H9 (cell line): ENCODE data around the gene HSFX4. TPM values are rescaled to one million over a fixed set of nuclear protein-coding genes. Genes with fewer than 3 reads are reported as not detected.

Experiments used
- DNase-seq: peaks from one replicate; pipeline ENCODE4 v3.0.0-alpha.2; 2017
- H2AFZ ChIP-seq: one replicate; pipeline ENCODE4 v1.6.1; 2013; ENCODE audit warnings: mild to moderate bottlenecking, low read length, control low read depth, moderate library complexity
- H2AK5ac ChIP-seq: 2 replicates; pipeline ENCODE4 v1.6.1; 2013; ENCODE audit warnings: low read length, control low read depth, mixed read lengths; ENCODE audit not compliant: insufficient read length
- H2BK120ac ChIP-seq: one replicate; pipeline ENCODE4 v1.6.1; 2013; ENCODE audit warnings: low read depth, mild to moderate bottlenecking, low read length, control low read depth, inconsistent platforms; ENCODE audit not compliant: poor library complexity, severe bottlenecking
- H2BK12ac ChIP-seq: 2 replicates; pipeline ENCODE4 v1.6.1; 2013; ENCODE audit warnings: low read length, control low read depth, mixed read lengths, low read depth; ENCODE audit not compliant: insufficient read length
- H2BK15ac ChIP-seq: 2 replicates; pipeline ENCODE4 v1.6.1; 2013; ENCODE audit warnings: low read depth, low read length, control low read depth
- H2BK20ac ChIP-seq: one replicate; pipeline ENCODE4 v1.6.1; 2013; ENCODE audit warnings: low read depth, mild to moderate bottlenecking, low read length, control low read depth, inconsistent platforms; ENCODE audit not compliant: poor library complexity, severe bottlenecking
- H2BK5ac ChIP-seq: 2 replicates; pipeline ENCODE4 v1.6.1; 2013; ENCODE audit warnings: low read length, control low read depth, mixed read lengths; ENCODE audit not compliant: insufficient read length
- H3K14ac ChIP-seq: 2 replicates; pipeline ENCODE4 v1.6.1; 2013; ENCODE audit warnings: low read length, control low read depth; ENCODE audit not compliant: insufficient read depth
- H3K18ac ChIP-seq: 2 replicates; pipeline ENCODE4 v1.6.1; 2013; ENCODE audit warnings: low read depth, mild to moderate bottlenecking, mixed read lengths, low read length, control low read depth; ENCODE audit not compliant: insufficient read length
- H3K23ac ChIP-seq: 2 replicates; pipeline ENCODE4 v1.6.1; 2013; ENCODE audit warnings: low read length, control low read depth, mixed read lengths, low read depth; ENCODE audit not compliant: insufficient read length
- H3K23me2 ChIP-seq: 2 replicates; pipeline ENCODE4 v1.6.1; 2013; ENCODE audit warnings: low read depth, mild to moderate bottlenecking, mixed read lengths, low read length, control low read depth; ENCODE audit not compliant: insufficient read length, poor library complexity, severe bottlenecking
- H3K27ac ChIP-seq: 2 replicates; pipeline ENCODE4 v1.5.1; 2013; ENCODE audit warnings: low read length, control low read depth, mixed read lengths, low read depth; ENCODE audit not compliant: insufficient read length
- H3K27me3 ChIP-seq: 2 replicates; pipeline ENCODE4 v1.6.1; 2013; ENCODE audit warnings: low read length, control low read depth, inconsistent platforms; ENCODE audit not compliant: insufficient read depth
- H3K4ac ChIP-seq: 2 replicates; pipeline ENCODE4 v1.6.1; 2013; ENCODE audit warnings: low read depth, mild to moderate bottlenecking, control low read depth, inconsistent platforms, low read length, moderate library complexity
- H3K4me1 ChIP-seq: 2 replicates; pipeline ENCODE4 v1.6.1; 2013; ENCODE audit warnings: low read length, control low read depth, inconsistent platforms; ENCODE audit not compliant: insufficient read depth
- H3K4me2 ChIP-seq: 2 replicates; pipeline ENCODE4 v1.6.1; 2013; ENCODE audit warnings: low read length, control low read depth, mixed read lengths; ENCODE audit not compliant: insufficient read length, insufficient read depth
- H3K56ac ChIP-seq: 2 replicates; pipeline ENCODE4 v1.6.1; 2013; ENCODE audit warnings: low read depth, mild to moderate bottlenecking, mixed read lengths, low read length, control low read depth; ENCODE audit not compliant: insufficient read length
- H3K79me1 ChIP-seq: 2 replicates; pipeline ENCODE4 v1.6.1; 2013; ENCODE audit warnings: low read depth, mild to moderate bottlenecking, moderate library complexity, low read length, control low read depth, inconsistent platforms; ENCODE audit not compliant: insufficient read depth, poor library complexity, severe bottlenecking
- H3K79me2 ChIP-seq: 2 replicates; pipeline ENCODE4 v1.6.1; 2013; ENCODE audit warnings: low read length, control low read depth, inconsistent platforms; ENCODE audit not compliant: insufficient read depth
- H3K9ac ChIP-seq: 2 replicates; pipeline ENCODE4 v1.6.1; 2013; ENCODE audit warnings: low read length, control low read depth, mixed read lengths; ENCODE audit not compliant: insufficient read length; ENCODE audit errors: extremely low read depth
- H3K9me3 ChIP-seq: one replicate; pipeline ENCODE4 v1.6.1; 2013; ENCODE audit warnings: low read depth, low read length, inconsistent platforms; ENCODE audit not compliant: control insufficient read depth
- H3T11ph ChIP-seq: one replicate; pipeline ENCODE4 v1.6.1; 2013; ENCODE audit warnings: mild to moderate bottlenecking, low read length, control low read depth, inconsistent platforms
- H4K20me1 ChIP-seq: one replicate; pipeline ENCODE4 v1.6.1; 2013; ENCODE audit not compliant: control insufficient read depth, insufficient read length, insufficient read depth
- H4K5ac ChIP-seq: 2 replicates; pipeline ENCODE4 v1.6.1; 2013; ENCODE audit warnings: low read depth, mild to moderate bottlenecking, mixed read lengths, low read length, control low read depth; ENCODE audit not compliant: insufficient read length
- H4K8ac ChIP-seq: replicated peaks from 2 replicates; pipeline ENCODE4 v1.6.1; 2013; ENCODE audit warnings: low read length, control low read depth, mixed read lengths, low read depth; ENCODE audit not compliant: insufficient read length
- H4K91ac ChIP-seq: 2 replicates; pipeline ENCODE4 v1.6.1; 2013; ENCODE audit warnings: low read depth, mild to moderate bottlenecking, moderate library complexity, mixed read lengths, low read length, control low read depth; ENCODE audit not compliant: insufficient read length
- H3K27ac Mint-ChIP-seq, 3 experiments: 2 replicates in 2 of 3; 3 replicates in 1 of 3; pipeline ENCODE4 v1.8.0; 2020 to 2021; ENCODE audit warnings: mixed read lengths in 3 of 3, mild to moderate bottlenecking in 1 of 3, moderate library complexity in 1 of 3
- H3K27me3 Mint-ChIP-seq: 2 replicates; pipeline ENCODE4 v1.8.0; 2021; ENCODE audit warnings: low read depth, mild to moderate bottlenecking, moderate library complexity, mixed read lengths
- H3K36me3 Mint-ChIP-seq, 3 experiments: 2 replicates in 2 of 3; 3 replicates in 1 of 3; pipeline ENCODE4 v1.8.0; 2020 to 2021; ENCODE audit warnings: low read depth in 3 of 3, mixed read lengths in 3 of 3; ENCODE audit not compliant: insufficient read depth in 1 of 3
- H3K4me1 Mint-ChIP-seq, 2 experiments: 2 replicates each; pipeline ENCODE4 v1.8.0; 2020; ENCODE audit warnings: mixed read lengths in 2 of 2
- H3K4me3 Mint-ChIP-seq, 2 experiments: 2 replicates in 1 of 2; 3 replicates in 1 of 2; pipeline ENCODE4 v1.8.0; 2020 to 2021; ENCODE audit warnings: mild to moderate bottlenecking in 2 of 2, mixed read lengths in 2 of 2, moderate library complexity in 1 of 2
- H3K9me3 Mint-ChIP-seq, 2 experiments: 2 replicates in 1 of 2; 3 replicates in 1 of 2; pipeline ENCODE4 v1.8.0; 2020; ENCODE audit warnings: mild to moderate bottlenecking in 2 of 2, mixed read lengths in 2 of 2, moderate library complexity in 1 of 2
- total RNA-seq: library from RNA; stranded (reverse); gene quantifications from 2 replicates; pipeline ENCODE4 v1.2.1, GENCODE V29; 2021
- TF ChIP-seq, protein P1 (sequence below): fragments of 200-600 bp; sonication (generic); conservative IDR thresholded peaks from 3 replicates; pipeline ENCODE4 v1.8.0; 2021; ENCODE audit warnings: antibody characterized with exemption, mild to moderate bottlenecking

Gene HSFX4
- total RNA-seq, 1 experiment from 2014 or later: not detected

- Histone ChIP-seq H2BK120ac (no peak overlapping the region), H4K20me1 (no peaks in the 10 kb centered on the region), H2AK5ac (no peak overlapping the region), H3T11ph (no peak overlapping the region), H3K18ac (no peak overlapping the region), H4K5ac (no peak overlapping the region), H3K14ac (no peak overlapping the region), H3K9ac (no peak overlapping the region), H3K79me2 (no peaks in the 10 kb centered on the region), H3K23me2 (no peaks in the 10 kb centered on the region), H2BK12ac (no peak overlapping the region), H3K79me1 (no peaks in the 10 kb centered on the region), H3K56ac (no peak overlapping the region), H4K8ac (no peak overlapping the region), H3K27ac (no peak overlapping the region), H3K4me1 (no peaks in the 10 kb centered on the region), H3K4me2 (no peak overlapping the region), H2BK5ac (no peak overlapping the region), H2BK20ac (no peak overlapping the region), H2BK15ac (no peak overlapping the region), H3K9me3 (peaks cover 10% of the 10 kb centered on the region), H3K4ac (no peak overlapping the region), H2AFZ (no peak overlapping the region), H4K91ac (no peak overlapping the region), H3K27me3 (no peaks in the 10 kb centered on the region), H3K23ac (no peak overlapping the region)
- no peak overlapping the region for H3K27ac Mint-ChIP-seq
- no peaks in the 10 kb centered on the region for H3K4me1 Mint-ChIP-seq
- no peak overlapping the region for H3K4me3 Mint-ChIP-seq
- no peak for DNase-seq
- peaks cover 8 to 28% (median 24%) of the 10 kb centered on the region in 3 experiments; a peak in 6 of 7 replicates for H3K36me3 Mint-ChIP-seq
- no peaks in the 10 kb centered on the region for H3K27me3 Mint-ChIP-seq
- H3K9me3 Mint-ChIP-seq: peaks cover 42 to 52% of the 10 kb centered on the region in 2 experiments
- TF ChIP-seq, protein P1, sequence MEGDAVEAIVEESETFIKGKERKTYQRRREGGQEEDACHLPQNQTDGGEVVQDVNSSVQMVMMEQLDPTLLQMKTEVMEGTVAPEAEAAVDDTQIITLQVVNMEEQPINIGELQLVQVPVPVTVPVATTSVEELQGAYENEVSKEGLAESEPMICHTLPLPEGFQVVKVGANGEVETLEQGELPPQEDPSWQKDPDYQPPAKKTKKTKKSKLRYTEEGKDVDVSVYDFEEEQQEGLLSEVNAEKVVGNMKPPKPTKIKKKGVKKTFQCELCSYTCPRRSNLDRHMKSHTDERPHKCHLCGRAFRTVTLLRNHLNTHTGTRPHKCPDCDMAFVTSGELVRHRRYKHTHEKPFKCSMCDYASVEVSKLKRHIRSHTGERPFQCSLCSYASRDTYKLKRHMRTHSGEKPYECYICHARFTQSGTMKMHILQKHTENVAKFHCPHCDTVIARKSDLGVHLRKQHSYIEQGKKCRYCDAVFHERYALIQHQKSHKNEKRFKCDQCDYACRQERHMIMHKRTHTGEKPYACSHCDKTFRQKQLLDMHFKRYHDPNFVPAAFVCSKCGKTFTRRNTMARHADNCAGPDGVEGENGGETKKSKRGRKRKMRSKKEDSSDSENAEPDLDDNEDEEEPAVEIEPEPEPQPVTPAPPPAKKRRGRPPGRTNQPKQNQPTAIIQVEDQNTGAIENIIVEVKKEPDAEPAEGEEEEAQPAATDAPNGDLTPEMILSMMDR: no peak
Observed at GRCh38 chrX:149962010-149962409, 32.6 kb downstream of the HSFX4 start.
